Vagina (tissue), 2 donors: ENCODE data around the gene DCC. TPM values are rescaled to one million over a fixed set of nuclear protein-coding genes. Genes with fewer than 3 reads are reported as not detected.

Experiments
- DNase-seq, 2 donors: peaks; one replicate each; pipeline ENCODE4 v3.0.0-alpha.2; 2017; ENCODE audit errors: extremely low spot score in 2 of 2
- H3K27ac ChIP-seq: fragments of 200-600 bp; sonication (generic); one replicate; pipeline ENCODE4 v1.5.1; 2019
- H3K27me3 ChIP-seq: fragments of 200-600 bp; sonication (generic); one replicate; pipeline ENCODE4 v1.5.1; 2019
- H3K36me3 ChIP-seq, 2 donors: fragments of 200-600 bp; sonication (generic); one replicate each; pipeline ENCODE4 v1.5.1; 2017 to 2019
- H3K4me1 ChIP-seq: fragments of 200-600 bp; sonication (generic); one replicate; pipeline ENCODE4 v1.5.1; 2019
- H3K4me3 ChIP-seq, 2 donors: fragments of 200-600 bp; sonication (generic); 1 replicate in 1 of 2; 2 replicates in 1 of 2; pipeline ENCODE4 v1.5.1; 2016 to 2019
- H3K9me3 ChIP-seq: fragments of 200-600 bp; sonication (generic); one replicate; pipeline ENCODE4 v1.5.1; 2019
- CTCF ChIP-seq, 3 experiments: fragments of 450-650 bp in 2 of 3; fragments of 200-600 bp in 1 of 3; sonication (generic) in 1 of 3; IDR thresholded peaks; one replicate each; pipeline ENCODE4 v1.5.1; 2017 to 2019; ENCODE audit warnings: antibody characterized with exemption in 3 of 3, mild to moderate bottlenecking in 2 of 3, moderate library complexity in 2 of 3
- POLR2A ChIP-seq, 2 donors: fragments of 450-650 bp; IDR thresholded peaks; one replicate each; pipeline ENCODE4 v1.6.1; 2017; ENCODE audit warnings: antibody characterized with exemption in 2 of 2, mild to moderate bottlenecking in 2 of 2, moderate library complexity in 2 of 2
- POLR2AphosphoS5 ChIP-seq, 2 donors: sonication (generic); formaldehyde crosslinking; IDR thresholded peaks; one replicate each; pipeline ENCODE4 v1.9.0; 2017; ENCODE audit warnings: antibody characterized with exemption in 2 of 2, mild to moderate bottlenecking in 2 of 2, low read depth in 1 of 2; ENCODE audit not compliant: insufficient read depth in 1 of 2
- intact Hi-C: fragments of 100-400 bp; cut with DNase I; formaldehyde crosslinking; loops from one replicate; pipeline ENCODE4 v1.15.1; 2023
- total RNA-seq: library from RNA; depleted of rRNA; stranded (reverse); fragments of >200 nt; gene quantifications from one replicate; pipeline ENCODE4 v1.2.3, GENCODE V29; 2016

Gene DCC
- total RNA-seq: not detected

- H3K4me3 ChIP-seq: peak within 1 kb of the TSS; percentile 24 to 25
- H3K4me1 ChIP-seq: no peaks in the 10 kb centered on the region
- TF ChIP-seq POLR2AphosphoS5 (IDR thresholded peaks at IDR 0.05; ENCODE audit: insufficient read depth in 1 of 2, low read depth in 1 of 2) (no peak), CTCF (IDR thresholded peaks at IDR 0.05) (no peak), POLR2A (IDR thresholded peaks at IDR 0.05) (no peak)
- no peaks in the 10 kb centered on the region for H3K9me3 ChIP-seq
- H3K27me3 ChIP-seq: no peaks in the 10 kb centered on the region
- DNase-seq: no peak
- H3K27ac ChIP-seq: no peak within 1 kb of the TSS
- H3K36me3 ChIP-seq: no peaks in the 10 kb centered on the region
- intact Hi-C loops: no loop called here
These were observed at the start of gene DCC for GRCh38 chr18:52339891-52340371. Gene DCC (plus strand): TSS chr18:52340197. CDS start chr18:52340788, 591 bp downstream.

GRCh38 chr18:52310651-52311050 lies 29.3 kb upstream of the DCC start:
- no peak overlapping the region for H3K27ac ChIP-seq
- intact Hi-C loops: no loop called here
- H3K36me3 ChIP-seq: no peaks in the 10 kb centered on the region
- H3K4me1 ChIP-seq: no peaks in the 10 kb centered on the region
- DNase-seq: no peak
- H3K9me3 ChIP-seq: no peaks in the 10 kb centered on the region
- TF ChIP-seq POLR2AphosphoS5 (IDR thresholded peaks at IDR 0.05; ENCODE audit: insufficient read depth in 1 of 2, low read depth in 1 of 2): no peak
- TF ChIP-seq CTCF (IDR thresholded peaks at IDR 0.05): no peak
- TF ChIP-seq POLR2A (IDR thresholded peaks at IDR 0.05): no peak
- no peak overlapping the region for H3K4me3 ChIP-seq
- no peaks in the 10 kb centered on the region for H3K27me3 ChIP-seq

GRCh38 chr18:52311331-52311730 lies 28.7 kb upstream of the DCC start:
- no peaks in the 10 kb centered on the region for H3K4me1 ChIP-seq
- H3K9me3 ChIP-seq: no peaks in the 10 kb centered on the region
- no peak overlapping the region for H3K4me3 ChIP-seq
- H3K27ac ChIP-seq: no peak overlapping the region
- TF ChIP-seq CTCF (IDR thresholded peaks at IDR 0.05) (no peak), POLR2A (IDR thresholded peaks at IDR 0.05) (no peak)
- intact Hi-C loops: no loop called here
- no peak for DNase-seq
- H3K27me3 ChIP-seq: no peaks in the 10 kb centered on the region
- no peaks in the 10 kb centered on the region for H3K36me3 ChIP-seq

- Histone ChIP-seq H3K36me3 (no peaks in the 10 kb centered on the region), H3K27me3 (no peaks in the 10 kb centered on the region), H3K4me3 (no peak overlapping the region), H3K4me1 (no peaks in the 10 kb centered on the region), H3K9me3 (no peaks in the 10 kb centered on the region), H3K27ac (no peak overlapping the region)
- no peak for TF ChIP-seq POLR2A (IDR thresholded peaks at IDR 0.05)
- no peak for TF ChIP-seq POLR2AphosphoS5 (IDR thresholded peaks at IDR 0.05; ENCODE audit: insufficient read depth in 1 of 2, low read depth in 1 of 2)
- TF ChIP-seq CTCF (IDR thresholded peaks at IDR 0.05): no peak
- intact Hi-C loops: no loop called here
- DNase-seq: no peak
These were observed 27.7 kb upstream of the DCC start for GRCh38 chr18:52312346-52312745.

- no peaks in the 10 kb centered on the region for H3K27me3 ChIP-seq
- no peak overlapping the region for H3K27ac ChIP-seq
- no peak for DNase-seq
- H3K9me3 ChIP-seq: no peaks in the 10 kb centered on the region
- no peaks in the 10 kb centered on the region for H3K4me1 ChIP-seq
- TF ChIP-seq POLR2AphosphoS5 (IDR thresholded peaks at IDR 0.05; ENCODE audit: insufficient read depth in 1 of 2, low read depth in 1 of 2) (no peak), CTCF (IDR thresholded peaks at IDR 0.05) (no peak), POLR2A (IDR thresholded peaks at IDR 0.05) (no peak)
- intact Hi-C loops: no loop called here
- no peaks in the 10 kb centered on the region for H3K36me3 ChIP-seq
- no peak overlapping the region for H3K4me3 ChIP-seq
These were observed 26.8 kb upstream of the DCC start for GRCh38 chr18:52313213-52313612.
